ENCODE results near the gene TRPC1.

GRCh38 chr3:142787719-142788118, 63.9 kb downstream of the TRPC1 start:
- TF ChIP-seq CTCF (IDR thresholded peaks at IDR 0.05 in 4 of 5, conservative IDR thresholded peaks at IDR 0.05 in 1 of 5) (no peak), POLR2A (IDR thresholded peaks at IDR 0.05) (no peak)

All from gastrocnemius medialis (tissue), 4 donors.